ENCODE results near the gene CYP4A11.
"Not testable (repeated sequence)": the region's sequence is repeated elsewhere in the genome, so short reads cannot be mapped to it uniquely, and the experiment has no call there.

The CYP4A11 gene

DNA sequence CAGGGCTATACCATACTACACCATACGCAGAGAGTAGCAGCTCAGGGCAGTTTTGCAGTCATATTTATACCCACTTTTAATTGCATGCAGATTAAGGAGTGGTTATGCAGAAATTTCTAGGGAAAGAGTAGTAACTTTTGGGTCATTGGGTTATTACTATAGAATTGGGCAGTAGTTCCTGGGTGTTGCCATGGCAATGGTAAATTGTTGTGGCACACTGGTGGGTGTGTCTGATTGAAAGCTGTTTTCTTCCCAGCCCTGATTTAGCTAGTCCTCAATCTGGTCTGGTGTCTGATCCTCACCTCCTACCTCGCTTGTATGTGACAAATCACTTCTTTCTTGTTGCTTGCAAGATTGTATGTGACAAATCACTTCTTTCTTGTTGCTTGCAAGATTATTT, 30.5 kb downstream of the CYP4A11 start:
- no peak for DNase-seq

DNA sequence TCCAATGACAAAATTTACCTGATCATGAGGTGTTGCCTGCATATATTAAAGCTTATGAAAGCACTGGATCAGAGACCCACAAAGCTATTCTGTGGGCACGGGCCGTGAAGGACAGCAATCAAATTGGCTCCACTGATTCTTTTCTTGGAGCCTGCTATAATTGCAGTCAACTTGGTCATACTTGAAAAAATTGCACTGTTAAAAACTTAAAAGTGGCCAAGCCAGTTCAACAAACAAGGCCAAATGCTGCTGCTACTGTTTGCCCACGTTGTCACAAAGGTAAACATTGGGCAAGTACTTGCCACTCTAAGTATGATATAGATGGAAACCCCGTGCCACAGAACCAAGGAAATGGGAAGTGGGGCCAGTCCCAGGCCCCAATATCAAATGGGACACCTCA, 37.8 kb downstream of the CYP4A11 start:
- DNase-seq, result no peak

DNA sequence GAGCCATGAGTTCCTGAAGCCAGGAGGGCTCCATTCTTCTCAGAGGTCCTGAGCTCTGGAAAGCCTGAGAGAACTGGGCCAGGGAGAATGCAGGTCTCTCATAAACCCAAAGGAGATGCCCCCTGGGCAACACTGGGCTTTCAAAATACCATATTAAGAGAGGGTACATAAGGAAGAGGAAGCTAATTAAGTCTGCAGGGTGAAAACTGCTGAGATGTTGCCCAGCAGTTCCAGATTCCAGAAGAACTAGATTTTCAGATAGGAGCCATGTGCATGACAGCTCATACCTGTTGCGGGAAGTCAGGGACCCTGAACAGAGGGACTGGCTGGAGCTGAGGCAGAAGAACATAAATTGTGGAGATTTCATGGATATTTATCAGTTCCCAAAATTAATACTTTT, 40.9 kb downstream of the CYP4A11 start:
- no peak for DNase-seq

DNA sequence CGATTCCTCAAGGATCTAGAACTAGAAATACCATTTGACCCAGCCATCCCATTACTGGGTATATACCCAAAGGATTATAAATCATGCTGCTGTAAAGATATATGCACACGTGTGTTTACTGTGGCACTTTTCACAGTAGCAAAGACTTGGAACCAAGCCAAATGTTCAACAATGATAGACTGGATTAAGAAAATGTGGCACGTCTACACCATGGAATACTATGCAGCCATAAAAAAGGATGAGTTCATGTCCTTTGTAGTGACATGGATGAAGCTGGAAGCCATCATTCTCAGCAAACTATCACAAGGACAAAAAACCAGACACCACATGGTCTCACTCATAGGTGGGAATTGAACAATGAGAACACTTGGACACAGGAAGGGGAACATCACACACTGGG, 59.6 kb downstream of the CYP4A11 start:
- not testable (repeated sequence) for DNase-seq

Data from activated CD4-positive, alpha-beta T cell treated with anti-CD3 and anti-CD28 coated beads, Interleukin-2, amount 50 U/mL, for 4 hours (primary cell).